NOMO-1 treated with dmso at 0.1 percent for 144 hours (cell line): ENCODE data around the gene PLEKHO2.

ENCODE experiments used
- DNase-seq: peaks from one replicate; lab custom pipeline; 2025; ENCODE audit not compliant: unreplicated experiment; lab: John Stamatoyannopoulos, UW

PLEKHO2 gene

GRCh38 chr15:64911311-64912186 lies 69.8 kb downstream of the PLEKHO2 start, which contains the start of gene ANKDD1A:
Gene ANKDD1A (plus strand): TSS chr15:64911902. CDS start chr15:64911931, 29 bp downstream.
- DNase-seq = no peak

GRCh38 chr15:64912379-64913325 lies 70.9 kb downstream of the PLEKHO2 start:
- no peak for DNase-seq

- DNase-seq = no peak
These were observed 74.0 kb downstream of the PLEKHO2 start for GRCh38 chr15:64915518-64916227.

- no peak for DNase-seq
These were observed 74.7 kb downstream of the PLEKHO2 start for GRCh38 chr15:64916365-64916764.

- no peak for DNase-seq
These were observed 75.5 kb downstream of the PLEKHO2 start for GRCh38 chr15:64917211-64917610.
